ENCODE results near the gene ANKRD55.

The ANKRD55 gene

DNA sequence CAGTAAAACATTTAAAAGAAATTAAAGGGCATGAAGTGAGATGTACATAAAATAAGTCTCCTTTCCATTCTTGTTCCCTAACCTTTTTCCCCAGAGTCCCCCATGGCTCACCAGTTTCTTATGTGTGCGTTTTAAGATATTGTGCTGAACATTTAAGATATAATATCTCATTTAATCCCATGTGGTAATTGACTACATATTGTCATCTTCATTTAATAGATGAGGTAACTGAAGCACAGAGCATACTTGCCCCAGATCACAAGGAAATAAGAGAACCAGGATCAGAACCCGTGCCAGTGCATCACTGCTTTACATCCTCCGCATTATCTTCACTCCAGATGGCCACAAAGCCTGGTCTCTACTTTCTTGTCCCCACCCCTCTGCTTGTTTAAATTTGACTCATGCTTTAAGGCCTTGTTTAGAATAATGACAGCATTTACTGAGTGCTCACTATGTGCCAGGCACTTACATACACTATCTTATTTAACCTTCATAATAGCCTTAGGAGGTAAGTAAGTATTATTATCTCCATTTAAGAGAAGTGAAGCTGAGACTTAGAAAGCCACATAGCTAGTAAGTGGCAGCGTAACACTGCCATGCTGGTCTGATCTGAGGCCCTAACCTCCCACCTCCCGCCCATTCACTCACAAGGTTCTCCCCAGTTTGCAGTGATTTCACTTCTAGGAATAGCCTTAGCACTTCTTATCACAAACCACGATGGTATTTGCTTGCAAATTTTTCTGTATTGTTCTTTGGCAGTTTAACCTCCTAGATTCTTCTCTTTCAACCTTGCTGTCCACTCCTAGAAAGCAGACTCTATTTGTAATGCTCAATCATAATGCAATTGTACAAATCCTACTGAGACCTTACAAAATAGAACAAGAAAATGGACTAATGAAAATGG is 160.0 kb downstream of the ANKRD55 start:
- DNase-seq, result no peak

DNA sequence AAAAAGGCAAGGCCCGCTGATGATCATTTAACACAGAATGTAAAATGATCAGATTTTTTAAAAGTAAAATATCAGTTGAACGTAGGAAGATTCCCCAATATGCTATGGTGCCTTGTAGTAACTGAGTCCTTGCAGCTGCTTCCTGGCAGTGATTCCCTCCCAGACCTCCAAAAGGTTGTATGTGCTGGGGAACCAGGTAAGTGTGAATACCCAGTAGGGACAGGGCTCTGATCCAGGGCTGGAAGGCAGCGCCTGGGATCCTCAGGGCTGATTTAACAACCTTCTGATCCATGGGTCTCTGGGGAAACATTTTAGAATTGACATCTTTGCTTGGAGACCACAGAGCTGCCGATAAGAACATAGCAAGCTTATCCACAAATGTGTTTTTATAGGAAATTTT is 161.7 kb downstream of the ANKRD55 start:
- no peak for DNase-seq

DNA sequence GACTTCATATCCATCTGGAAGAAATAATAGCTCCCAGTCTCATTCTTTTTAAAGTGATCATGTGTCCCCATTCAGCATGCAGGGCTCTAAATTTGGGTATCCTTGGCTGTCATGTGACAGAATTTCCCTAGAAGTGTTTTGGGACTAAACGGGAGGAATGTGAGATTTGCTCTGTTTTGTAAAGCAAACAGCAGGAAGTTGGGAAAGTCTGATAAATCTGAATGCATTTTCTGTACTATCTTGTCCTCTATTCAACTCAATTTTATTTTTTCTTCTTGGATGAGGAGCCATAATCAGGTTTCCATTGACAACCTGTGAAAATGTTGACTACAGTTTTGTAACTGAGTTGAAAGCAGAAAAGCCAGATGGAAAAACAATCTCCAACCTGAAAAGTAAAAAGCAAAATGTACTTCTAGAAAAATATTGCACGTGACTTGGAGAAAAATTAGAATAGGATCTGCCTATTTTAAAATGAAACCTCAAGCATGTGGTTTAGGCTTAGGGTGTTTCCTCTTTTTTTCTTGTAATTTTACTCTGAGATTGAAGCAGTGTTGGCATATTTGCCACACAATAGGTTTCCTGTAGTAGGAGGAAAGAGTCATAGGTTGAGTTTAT is 162.2 kb downstream of the ANKRD55 start:
- no peak for DNase-seq

DNA sequence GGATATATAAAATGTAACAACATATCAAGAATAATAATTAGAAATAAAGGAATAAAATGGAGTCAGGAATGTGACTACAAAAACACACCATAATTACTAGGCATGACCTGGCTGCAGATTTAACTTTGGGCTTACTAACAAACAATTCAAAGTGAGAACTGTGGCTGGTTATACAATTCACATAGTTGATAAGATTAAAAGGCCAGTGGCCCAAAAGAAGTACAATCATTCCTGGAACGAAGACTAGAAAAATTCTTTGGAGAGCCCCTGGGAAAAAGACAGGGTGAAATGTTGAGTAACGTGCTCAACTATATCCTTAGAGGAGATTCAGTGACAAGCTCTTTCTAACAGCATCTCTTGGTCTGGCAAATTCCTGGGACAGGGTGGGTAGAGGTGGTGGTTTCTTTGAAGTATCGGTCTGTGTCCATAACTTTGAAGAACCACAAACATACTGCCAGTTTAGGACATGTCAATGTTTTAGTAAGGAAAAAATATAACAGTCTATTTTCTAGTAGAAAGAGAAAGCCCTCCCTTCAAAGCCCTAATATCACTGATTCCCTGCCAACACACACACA is 163.4 kb downstream of the ANKRD55 start:
- DNase-seq, result no peak

DNA sequence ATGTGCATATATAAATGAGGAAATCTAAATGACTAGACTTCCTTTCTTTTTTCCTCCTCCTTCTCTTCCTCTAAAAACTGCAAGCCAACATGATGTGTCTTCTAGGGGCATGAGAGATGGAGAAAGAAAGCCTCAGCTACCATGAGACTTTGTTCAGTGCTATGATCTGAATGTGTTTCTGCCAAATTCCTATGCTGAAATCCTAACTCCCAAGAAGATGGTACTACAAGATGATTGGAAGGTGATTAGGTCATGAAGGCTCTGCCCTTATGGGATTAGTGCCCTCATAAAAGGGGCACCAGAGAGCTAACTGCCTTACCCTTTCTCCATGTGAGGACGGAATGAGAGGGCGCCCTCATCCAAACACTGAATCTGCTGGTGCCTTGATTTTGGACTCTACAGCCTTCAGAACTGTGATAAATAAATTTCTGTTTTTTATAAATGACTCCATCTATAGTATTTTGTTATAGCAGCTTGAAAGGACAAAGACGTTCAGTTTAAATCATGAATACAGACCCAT is 166.1 kb downstream of the ANKRD55 start:
- no peak for DNase-seq

DNA sequence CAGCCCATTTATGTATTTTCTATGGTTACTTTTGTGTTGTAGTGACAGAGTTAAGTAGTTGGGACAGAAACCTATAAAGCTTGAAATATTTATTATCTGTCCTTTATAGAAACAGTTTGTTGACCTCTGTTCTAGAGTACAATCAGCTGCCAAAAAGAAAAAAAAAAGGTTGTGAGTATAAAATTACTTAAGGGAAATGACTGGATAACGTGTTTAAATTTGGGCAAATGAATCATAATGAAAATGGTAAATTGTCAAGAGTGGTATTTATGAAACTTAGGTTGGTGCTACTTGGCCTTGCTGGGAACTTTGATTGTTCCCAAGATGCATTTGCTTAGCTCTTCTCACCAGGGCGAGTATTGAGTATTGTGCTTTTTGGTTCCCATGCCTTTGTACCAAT is 168.1 kb downstream of the ANKRD55 start:
- DNase-seq, result no peak

DNA sequence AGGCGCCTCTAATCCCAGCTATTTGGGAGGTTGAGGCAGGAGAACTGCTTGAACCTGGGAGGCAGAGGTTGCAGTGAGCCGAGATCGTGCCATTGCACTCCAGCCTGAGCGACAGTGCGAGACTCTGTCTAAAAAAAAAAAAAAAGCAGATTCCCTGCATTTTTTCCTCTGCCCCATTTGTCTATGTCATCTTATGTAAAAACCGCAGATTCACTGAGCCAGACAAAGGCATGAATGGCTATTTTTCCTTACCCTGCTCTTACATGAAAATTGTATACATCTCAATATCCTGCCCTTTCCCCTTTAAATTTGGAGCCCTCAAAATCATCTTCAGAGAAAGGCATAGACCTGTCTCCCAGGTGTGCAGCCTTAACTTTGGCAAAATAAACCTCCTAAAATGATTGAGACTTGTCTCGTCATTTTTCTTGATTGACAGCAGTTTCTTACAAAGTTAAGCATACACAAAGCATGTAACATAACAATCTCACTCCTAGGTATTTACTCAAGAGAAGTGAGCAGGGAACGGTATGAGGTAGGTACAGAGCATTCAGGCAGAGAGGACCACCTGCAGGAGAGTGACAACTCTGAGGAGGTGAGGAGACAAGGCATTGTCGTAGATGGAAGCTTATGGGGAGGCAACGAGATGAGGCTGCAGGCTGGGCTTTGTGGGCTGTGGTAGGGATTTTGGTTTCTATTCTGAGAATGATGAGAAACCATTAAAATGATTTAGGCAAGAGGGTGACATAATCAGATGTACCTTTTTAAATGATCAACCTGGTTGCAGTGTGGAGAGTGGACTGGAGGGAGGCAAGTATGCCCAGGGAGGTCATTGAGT is 172.6 kb downstream of the ANKRD55 start:
- DNase-seq, result no peak

DNA sequence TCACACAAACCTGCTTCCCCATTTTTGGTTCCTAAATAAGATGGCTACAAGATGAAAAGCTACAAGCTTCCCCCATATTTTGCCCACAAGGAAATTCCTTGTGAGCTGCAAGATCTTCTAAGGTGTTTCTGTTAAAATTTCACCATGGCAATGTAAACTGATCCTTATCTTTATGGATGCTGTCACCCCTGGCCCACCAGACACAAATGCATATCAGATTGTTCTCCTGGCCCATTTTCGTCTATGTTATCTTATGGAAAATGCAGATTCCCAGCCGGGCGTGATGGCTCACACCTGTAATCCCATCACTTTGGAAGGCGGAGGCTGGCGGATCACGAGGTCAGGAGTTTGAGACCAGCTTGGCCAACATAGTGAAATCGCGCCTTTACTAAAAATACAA is 173.3 kb downstream of the ANKRD55 start:
- DNase-seq, result no peak

DNA sequence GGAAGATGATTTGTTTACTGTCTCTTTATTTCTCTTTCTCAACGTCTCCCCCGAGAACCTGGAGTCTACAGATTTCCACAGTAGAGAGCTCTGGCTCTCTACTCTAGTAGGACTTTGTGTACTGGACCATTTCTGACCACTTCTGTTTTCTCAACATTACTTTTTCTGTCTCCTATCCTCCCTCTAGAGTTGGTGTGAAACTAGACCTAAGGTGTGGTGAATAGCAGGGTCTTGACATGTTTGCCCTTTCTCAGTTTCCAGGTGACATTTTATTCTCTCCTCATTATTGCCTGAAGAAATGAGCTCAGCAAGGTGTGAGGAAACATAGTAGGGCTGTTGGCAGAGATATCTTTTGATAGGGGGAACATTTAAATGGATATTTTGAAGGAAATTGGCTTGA is 176.3 kb downstream of the ANKRD55 start:
- no peak for DNase-seq

DNA sequence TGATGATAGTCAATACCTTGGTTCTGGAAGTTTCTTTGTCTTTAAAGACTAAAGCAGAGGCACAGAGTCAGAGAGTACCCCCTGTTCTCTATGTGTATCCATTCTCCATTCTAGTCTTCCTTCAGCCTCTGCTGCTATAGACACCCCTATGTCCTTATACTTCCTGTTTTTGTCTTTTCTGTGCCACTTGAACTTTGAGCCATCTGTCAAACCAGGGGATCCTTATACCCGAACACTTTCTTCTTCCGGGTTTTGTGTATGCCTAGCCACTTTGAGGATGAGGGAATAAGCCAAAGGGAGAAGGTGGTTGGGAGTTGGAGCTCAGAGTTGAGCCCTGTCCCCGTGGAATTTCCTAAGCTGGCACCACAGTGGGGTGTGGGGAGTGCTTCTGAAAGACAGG is 177.3 kb downstream of the ANKRD55 start:
- no peak for DNase-seq

DNA sequence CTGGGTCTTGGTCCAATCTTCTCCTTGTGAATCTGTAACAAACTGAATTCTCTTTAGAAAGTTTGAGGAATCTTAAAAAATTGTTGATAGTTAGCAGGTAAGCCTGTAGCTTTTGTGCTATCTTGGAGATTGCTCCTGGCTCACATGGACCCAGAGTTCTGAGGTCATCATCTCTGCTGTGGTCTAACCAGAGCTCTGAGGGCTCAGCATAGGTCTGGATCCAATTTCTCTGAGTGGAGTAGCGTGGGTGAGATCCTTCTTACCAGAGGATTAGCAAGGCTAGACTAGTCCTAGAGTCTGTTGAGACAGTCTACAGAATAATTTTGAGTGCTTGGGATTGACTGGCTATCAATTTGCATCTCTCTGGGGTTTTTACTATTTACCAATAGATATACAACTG is 177.8 kb downstream of the ANKRD55 start:
- DNase-seq, result no peak

DNA sequence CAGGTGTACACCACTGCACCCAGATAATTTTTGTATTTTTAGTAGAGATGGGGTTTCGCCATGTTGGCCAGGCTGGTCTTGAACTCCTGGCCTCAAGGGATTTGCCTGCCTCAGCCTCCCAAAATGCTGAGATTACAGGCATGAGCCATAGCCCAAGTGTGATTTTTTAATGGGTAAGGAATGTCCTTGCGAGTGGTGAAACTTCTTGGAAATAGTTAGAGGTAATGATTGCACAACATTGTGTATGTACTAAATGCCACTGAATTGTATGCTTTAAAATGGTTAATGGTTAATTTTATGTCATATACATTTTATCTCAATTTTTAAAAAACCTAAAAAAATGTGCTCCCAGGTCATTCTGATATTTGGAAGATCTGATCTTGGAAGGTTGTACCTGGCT is 178.5 kb downstream of the ANKRD55 start:
- DNase-seq, result no peak

DNA sequence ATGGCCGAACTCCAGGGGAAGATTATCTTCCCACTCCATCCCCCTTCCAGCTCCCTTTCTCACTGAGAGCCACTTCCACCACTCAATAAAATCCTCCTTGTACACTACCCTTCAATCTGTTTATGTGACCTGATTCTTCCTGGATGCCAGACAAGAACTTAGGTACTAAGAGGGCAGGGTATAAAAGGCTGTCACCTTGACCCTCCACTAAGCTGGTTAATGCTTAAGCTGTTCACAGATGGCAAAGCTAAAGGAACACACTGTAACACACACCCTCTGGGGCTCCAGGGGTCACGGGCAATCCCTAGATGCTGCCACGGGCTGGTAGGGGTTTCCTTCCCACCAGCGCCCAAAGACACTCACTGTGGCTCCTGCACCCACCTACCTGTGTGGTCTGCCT is 179.8 kb downstream of the ANKRD55 start:
- no peak for DNase-seq

DNA sequence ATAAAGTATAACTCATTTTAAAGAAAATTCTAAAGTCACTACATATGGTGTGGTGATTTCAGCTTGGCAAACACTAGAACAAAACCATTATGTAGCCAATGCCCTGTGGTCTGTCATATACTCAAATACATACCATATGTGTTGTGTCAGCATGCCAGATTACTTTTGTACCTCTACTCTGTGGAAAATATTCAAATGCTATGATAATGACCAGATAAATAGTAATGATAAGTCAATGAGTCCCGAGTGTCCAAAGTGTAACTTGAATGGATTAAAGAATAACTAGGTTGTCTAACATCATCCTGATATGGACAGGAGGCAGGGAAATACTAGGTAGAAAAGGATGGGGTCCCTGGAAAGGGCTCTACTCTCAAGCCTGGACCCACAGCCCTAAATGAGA is 180.4 kb downstream of the ANKRD55 start:
- no peak for DNase-seq

DNA sequence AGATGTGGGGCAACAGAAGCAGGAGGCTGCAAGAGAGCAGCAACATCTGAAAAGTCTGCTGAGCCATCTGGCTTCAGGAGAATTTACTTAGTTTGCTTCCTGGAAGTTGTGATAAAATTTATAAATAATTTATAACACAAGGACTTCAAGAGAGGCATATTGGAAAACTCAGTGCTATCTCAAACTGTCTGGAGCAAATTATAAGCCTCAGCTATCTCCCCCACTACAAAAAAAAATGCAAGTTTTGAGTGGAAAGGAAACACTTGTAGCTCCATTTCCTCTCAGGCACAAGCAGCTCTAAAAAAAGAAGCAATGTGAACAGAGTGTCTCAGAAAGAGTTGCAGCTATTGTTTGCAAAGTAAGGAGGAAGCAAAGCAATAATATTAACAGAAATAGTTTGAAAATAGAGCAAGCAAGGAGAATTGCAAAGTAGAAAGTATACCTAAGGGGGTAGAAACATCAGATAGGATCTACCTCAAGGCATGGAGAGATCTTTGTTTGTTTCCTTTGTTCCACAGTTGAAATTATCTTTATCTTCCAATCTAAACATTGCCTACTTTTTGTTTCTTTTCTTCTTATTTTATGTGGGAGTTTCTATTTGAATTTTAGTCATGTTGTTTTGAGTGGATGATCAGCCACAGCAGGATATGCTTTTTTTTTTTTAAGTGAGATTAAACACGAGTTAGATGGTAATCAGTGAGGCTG is 182.4 kb downstream of the ANKRD55 start:
- DNase-seq, result peak; percentile 19

Data from hematopoietic multipotent progenitor cell treated with erythropoietin and hydrocortisone succinate and interleukin-3 and kit ligand, for 8 days (in vitro differentiated cells).